Putamen (tissue), 1 donor: ENCODE data around the gene TMEM40.
A peak's percentile ranks its signal among the peaks of the same experiment; 100 is the strongest.
"Not testable (repeated sequence)": the region's sequence is repeated elsewhere in the genome, so short reads cannot be mapped to it uniquely, and the experiment has no call there.

Source experiments
- DNase-seq: peaks from one replicate; pipeline ENCODE4 v3.0.0-alpha.2; 2016; ENCODE audit warnings: low spot score

The TMEM40 gene

DNA sequence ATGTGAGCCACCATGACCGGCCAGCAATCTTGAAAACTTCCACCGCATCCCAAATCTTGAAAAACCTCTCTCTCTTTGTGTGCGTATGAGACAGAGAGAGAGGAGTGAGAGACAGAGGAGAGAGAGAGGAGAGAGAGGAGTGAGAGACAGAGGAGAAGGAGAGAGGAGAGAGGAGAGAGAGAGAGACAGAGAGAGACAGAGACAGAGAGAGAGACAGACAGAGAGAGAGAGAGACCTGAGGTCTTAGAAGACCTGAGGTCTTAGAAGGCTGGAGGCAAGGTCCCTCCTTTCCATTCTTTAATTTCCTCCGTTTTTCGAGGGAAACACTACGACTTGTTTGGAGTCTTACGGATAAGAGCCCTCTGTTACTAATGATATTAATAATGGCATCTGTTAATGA, 39.5 kb downstream of the TMEM40 start:
- DNase-seq = no peak

DNA sequence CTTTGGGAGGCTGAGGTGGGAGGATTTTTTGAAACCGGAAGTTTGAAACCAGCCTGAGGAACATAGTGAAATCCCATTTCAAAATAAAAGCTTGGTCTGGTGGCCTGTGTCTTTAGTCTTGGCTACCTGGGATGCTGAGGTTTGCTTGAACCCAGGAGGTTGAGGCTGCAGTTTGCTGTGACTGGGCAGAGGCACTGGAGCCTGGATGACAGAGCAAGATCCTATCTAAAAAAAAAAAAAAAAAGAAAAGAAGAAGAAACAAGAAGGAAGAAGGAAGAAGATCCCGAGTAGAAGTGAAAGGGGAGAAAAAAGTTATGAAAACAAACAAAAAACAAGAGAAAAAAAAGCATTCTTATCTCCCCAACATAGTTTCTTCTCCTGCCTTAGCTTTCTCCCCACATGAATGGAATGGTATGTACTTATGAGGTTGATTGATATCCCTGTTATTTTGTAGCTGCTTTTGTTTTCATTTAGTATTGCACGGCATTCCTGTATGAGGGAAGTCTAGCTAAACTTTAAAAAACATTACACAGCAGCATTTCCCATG, 42.4 kb downstream of the TMEM40 start:
- DNase-seq = no peak

DNA sequence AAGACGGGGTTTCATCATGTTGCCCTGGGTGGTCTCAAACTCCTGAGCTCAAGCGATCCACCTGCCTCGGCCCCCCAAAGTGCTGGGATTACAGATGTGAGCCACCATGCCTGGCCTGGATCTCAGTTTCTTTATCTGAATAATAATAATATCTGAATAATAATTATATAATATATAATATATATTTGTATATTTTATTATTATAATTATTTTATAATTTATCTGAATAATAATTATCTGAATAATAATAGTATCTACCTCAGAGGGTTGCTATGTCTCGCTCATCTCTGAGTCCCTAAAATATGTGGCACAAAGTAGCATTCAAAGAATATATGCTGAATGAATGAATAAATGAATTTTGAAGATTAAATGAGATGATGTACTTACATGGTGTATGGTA, 44.8 kb downstream of the TMEM40 start:
- DNase-seq = no peak

DNA sequence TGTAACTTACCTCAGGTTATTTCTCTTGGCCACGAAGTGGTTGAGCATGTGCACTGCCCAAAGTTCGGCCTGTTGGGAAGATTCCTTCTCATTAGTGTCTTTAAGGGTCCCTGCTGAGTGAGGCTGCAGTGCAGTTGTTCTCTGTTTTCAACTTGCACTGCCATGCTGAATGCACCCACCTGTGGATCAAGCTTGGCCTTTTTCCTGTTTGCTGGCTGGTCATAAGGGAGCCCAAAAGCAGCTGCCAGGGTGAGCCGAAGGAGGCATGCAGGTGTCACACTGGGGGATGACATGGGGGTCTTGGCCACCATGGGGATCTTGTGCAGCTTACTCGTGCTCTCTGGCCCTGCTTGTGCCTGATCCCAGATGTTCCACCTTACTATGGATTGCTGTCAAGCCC, 49.0 kb downstream of the TMEM40 start:
- DNase-seq = no peak

DNA sequence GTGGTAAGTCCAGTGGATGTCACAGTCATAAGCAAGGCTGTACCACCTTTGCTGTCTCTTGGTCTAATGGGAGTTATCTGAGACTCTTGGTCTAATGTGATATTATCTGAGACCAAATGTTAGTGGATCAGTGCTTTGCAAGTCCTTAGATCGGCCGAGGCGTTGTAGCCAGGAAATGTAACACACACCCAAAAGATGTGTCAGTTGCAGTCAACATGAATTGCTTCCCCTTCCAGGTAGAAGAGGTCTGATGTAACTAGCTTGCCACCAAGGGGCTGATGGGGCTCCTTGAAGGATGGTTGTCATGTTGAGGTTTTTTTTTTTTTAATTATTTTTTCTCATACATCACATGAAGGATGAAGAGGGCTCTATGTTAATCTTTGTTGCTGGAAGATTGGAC, 49.7 kb downstream of the TMEM40 start:
- DNase-seq = no peak

DNA sequence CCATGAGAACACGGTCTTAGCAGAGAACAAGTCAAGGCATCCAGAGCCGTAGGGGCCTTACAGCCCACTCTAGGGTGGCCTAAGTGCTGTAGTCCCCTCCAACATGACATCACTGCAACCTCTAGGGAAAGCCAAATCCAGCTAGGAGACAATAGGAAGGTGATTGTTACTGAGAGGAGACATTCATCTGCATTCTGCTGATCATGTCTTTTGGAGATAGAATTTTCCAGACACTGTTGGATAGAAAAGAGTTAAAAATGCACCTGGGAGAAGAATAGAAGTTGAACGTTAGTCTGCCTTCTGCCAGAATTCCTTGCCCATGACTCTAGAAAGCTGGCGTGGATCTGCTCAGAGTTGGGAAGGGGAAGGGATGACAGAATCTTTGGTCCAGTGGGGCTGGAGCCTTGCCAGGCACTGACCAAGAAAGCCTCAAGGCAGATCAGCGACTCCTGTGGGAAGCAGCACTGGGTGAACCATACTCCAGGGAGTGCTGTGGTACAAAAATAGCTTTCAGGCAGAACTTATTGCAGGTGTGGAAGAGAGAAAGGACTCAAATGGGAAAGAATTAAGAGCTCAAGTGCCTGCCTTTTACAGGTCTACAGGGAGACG, 50.4 kb downstream of the TMEM40 start:
- no peak for DNase-seq

DNA sequence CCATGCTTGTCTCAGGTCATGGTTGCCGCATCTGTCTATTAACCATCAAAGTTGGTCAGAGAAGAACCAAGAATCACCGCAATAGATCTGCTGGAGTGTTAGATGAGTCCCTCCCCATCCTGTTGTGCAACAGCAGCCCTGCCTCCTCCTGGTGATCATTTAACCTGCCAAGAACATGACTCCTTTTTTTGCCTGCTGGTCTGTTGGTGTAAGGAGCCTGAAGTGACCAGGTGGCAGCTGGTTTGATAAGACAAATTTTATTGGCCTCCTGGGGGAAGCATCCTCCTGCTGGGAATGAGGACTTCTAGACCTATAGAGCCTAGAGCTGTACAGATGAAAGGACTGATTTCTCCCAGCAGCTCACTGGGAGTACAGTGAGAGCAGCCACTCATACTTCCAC, 51.6 kb downstream of the TMEM40 start:
- no peak for DNase-seq

DNA sequence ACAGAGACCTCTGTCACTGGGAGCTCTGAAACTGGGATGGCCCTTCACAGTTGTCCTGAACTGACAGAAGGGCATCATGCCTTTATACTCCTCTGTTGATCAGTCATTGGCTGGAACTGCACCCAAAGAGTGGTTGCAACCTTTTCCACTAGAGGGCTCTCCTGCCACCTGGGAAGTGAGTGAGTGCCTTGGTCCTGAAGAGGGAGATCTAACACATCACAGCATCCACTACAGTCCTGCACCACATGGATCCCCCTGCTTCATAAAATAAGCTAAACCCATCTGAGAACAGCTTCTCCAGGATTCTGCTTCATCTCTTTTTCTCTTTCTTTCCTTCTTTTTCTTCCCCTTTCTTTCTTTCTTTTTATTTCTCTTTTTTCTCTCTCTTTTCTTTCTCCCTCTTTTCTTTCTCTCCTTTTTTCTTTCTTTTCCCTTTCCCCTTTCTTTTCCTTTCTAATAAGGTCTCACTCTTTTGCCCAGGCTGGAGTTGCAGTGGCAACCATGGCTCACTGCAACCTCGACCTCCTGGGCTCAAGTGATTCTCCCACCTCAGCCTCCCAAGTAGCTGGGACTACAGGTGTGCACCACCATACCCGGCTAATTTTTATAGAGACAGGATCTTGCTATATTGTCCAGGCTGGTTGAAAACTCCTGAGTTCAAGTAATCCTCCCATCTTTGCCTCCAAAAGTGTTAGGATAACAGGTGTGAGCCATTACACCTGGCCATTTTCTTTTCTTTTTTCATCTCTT, 52.4 kb downstream of the TMEM40 start:
- DNase-seq = peak; percentile 15

DNA sequence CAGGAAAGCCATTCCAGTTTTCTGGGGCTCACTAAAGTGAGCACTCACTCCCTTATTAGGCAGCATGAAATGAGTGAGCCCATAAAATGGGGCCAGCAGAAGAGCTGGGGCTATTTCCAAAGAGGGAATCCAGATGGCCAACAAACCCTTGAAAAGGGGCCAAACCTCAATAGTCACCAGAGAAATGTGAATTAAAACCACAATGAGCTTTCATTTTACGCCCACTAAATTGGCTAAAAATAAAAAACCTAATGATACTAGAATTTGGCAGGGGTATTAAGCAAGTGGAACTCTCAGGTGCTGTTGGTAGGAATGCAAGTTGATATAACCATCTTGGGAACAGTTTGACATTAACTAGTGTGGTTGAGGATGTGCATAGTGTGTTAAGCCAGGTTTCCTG, 53.1 kb downstream of the TMEM40 start:
- no peak for DNase-seq

DNA sequence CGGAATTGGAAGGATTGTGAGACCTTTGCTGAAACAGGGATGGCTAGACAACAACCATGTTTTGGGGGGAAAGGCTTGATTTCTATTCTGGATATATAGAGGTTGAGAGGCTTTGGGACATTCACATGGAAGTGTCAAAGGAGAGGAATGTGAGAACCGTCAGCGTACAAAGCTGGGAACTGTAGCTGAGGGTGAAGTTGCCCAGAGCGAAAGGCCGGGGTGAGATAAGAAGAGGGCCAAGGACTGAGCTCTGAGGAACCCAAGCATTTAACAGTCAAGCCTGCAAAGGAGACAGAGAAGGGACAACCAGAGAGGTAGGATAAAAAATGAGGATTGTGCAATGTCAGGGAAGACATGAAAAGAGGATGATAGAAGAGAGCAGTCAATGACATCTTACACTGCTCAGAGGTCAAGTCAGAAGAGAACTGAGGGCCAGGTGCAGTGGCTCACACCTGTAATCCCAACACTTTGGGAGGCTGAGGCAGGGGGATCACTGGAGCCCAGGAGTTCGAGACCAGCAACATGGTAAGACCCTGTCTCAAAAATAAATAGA, 53.6 kb downstream of the TMEM40 start:
- no peak for DNase-seq

DNA sequence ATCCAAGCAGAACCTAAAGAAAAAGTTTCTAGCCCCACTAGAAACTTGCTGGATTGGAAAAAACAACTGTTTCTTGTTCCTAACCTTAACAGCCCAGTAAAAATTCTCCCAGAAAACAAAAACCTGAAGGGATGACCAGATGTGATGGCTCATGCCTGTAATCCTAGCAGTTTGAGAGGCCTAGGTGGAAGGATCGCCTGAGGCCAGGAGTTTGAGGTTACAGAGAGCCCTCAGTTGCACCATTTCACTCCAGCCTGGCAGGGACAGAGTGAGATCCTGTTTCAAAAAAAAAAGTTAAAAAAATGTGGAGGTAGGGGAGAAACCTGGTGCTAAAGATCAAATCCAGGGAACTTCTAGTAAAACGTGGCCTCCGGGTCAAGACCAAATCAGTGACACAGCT, 56.6 kb downstream of the TMEM40 start:
- no peak for DNase-seq

DNA sequence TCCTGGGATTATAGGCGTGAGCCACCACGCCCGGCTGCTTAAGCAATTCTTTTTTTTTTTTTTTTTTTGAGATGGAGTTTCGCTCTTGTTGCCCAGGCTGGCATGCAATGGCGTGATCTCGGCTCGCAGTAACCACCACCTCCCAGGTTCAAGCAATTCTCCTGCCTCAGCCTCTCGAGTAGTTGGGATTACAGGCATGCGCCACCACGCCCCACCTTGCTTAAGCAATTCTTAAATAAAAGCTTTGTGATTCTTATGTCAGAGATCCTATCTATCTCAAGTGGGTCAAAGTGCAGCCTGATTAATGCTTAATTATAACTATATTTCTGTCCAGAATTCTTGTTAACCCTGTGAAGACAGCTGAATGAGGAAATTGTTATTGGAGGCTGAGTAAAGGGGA, 57.5 kb downstream of the TMEM40 start:
- DNase-seq = not testable (repeated sequence)

DNA sequence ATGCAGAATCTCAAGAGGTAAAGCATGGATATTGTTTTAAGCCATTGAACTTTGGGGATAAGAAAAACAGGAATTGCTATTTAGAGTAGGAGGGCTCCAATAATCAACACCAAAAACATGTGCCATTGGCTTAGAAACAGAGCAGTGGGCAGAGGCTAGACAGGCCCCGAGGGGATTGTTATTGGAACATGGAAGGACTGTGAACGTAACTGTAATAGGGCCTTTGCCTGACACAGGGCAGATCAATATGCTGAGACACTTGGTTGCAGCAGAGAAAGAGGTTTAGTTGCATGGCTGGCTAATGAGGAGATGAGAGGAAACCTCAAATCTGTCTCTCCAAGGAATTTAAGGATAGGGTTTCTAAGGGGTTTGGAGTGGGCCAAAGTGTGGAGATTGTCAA, 58.3 kb downstream of the TMEM40 start:
- no peak for DNase-seq

DNA sequence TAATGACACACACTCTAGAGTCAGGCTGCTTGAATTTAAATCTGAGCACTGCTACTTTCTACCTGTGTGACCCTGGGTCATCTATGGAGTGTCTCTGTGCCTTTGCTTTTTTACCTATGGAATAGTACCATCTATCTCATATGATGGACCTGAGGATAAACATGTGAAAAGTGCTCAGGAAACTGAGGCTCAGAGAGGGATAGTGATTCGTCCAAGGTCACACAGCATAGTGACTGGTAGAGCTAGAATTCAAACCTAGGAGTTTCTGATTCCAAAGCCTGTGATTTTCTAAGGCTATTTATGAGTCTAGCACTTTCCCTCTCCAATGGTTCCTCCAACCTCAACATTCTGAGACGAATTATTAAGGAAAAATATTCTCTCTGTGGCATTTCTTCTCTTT, 63.1 kb downstream of the TMEM40 start:
- DNase-seq = no peak

DNA sequence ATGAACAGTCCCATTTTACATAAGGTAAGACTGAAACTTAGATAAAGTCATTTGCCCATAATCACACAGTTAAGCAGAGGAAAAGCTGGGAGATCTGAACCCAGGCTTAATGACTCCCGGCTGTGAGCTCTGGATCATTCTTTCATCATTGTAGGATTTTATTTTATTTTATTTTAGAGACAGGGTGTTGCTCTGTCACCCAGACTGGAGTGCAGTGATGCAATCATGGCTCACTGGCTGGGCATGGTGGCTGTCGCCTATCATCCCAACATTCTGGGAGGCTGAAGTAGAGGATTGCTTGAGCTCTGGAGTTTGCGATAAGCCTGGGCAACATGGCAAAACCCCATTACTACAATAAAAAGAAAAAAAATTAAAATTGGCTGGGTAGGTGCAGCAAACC, 63.9 kb downstream of the TMEM40 start:
- DNase-seq = no peak

DNA sequence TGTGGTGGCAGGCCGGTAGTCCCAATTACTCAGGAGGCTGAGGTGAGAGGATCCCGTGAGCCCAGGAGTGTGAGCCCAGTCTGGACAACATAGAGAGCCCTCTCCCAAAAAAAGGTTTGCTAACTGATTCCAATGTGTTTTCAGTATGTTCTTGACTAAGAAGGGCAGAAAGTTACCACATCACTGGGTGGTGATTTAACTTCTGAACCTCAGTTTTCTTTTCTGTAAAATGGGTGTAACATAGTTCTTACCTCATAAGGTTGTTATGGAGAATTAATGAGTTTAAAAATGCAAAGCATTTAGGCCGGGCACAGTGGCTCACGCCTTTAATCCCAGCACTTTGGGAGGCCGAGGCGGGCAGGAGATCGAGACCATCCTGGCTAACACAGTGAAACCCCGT, 66.6 kb downstream of the TMEM40 start:
- DNase-seq = no peak

DNA sequence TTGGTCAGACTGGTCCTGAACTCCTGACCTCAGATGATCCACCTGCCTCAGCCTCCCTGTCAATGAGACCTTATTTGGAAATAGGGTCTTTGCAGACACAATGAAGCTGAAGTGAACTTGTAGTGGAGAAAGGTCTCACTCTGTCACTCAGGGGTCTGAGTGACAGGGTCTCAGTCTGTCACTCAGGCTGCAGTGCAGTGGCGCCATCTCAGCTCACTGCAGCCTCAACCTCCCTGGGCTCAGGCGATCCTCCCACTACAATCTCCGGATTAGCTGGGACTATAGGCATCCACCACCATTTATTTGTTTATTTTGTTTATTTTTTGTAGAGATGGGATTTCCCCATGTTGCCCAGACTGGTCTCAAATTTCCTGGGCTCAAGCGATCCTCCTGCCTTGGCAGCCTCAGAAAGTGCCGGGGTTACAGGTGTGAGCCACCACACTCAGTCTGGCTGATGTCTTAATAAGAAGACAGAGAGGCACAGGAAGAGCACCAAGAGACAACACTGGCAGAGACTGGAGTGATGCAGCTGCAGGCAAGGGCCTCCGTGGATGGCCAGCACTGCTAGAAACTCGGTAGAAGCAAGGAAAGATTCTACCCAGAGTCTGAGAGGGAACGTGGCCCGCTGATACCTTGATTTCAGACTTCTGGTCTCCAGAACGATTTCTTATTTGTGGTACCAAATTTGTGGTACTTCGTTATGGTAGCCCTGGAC, 68.9 kb downstream of the TMEM40 start:
- no peak for DNase-seq

DNA sequence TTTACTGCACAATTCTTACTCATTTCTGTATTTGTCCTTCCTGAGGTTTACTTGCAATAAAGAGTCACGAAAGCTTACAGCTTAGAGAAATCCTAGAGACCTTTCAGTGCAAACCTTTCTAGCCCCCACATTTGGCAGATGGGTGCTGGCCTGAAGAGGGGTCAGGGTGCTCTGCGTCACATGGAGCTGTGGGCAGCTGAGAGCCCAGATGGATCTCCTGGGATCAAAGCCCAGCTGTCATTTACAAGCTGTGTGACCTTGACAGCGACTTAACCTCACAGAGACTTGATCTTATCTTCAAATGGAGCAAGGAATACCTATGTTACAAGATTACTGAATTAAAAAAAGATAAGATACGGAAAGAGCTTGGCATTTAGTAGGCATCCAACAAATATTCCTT, 71.1 kb downstream of the TMEM40 start:
- no peak for DNase-seq

DNA sequence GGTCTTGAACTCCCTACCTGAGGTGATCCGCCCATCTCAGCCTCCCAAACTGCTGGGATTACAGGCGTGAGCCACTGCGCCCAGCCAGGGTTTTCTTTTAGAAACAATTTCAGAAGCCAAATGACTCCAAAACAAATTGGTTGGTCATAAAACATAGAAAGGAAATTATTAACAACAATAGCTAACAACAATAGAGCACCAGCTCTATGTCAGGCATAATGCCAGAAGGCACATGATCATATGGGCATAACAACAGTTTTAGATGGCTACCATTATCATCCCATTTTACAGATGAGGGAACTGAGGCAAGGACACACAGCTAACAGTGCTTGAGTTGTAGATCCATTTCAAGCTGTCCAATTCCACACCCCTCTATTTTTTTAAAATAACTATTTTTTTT, 73.0 kb downstream of the TMEM40 start:
- no peak for DNase-seq
